HepG2 (cell line): ENCODE measurements around the gene NMT2. TPM values are rescaled to one million over a fixed set of nuclear protein-coding genes. Genes with fewer than 3 reads are reported as not detected.

Source experiments
- ASH2L ChIP-seq: fragments of 300-600, 200-600 bp; sonication (generic); IDR thresholded peaks from 2 replicates; pipeline ENCODE4 v1.7.0; 2017; ENCODE audit warnings: low read depth, mild to moderate bottlenecking, moderate library complexity, mixed read lengths, low read length; ENCODE audit not compliant: insufficient read length
- CEBPB ChIP-seq: IDR thresholded peaks from 2 replicates; pipeline ENCODE4 v1.6.1; 2011; ENCODE audit warnings: low read depth, low read length, improper control_type of control experiment, borderline replicate concordance
- ETV5 ChIP-seq: IDR thresholded peaks from 2 replicates; pipeline ENCODE4 v1.6.1; 2018; ENCODE audit warnings: missing biosample characterization, missing genetic modification reagents, inconsistent platforms, borderline replicate concordance
- FOXA1 ChIP-seq, 2 experiments: fragments of 450-650 bp in 1 of 2; sonication (generic) in 1 of 2; formaldehyde crosslinking in 1 of 2; IDR thresholded peaks; 2 replicates each; pipeline versions ENCODE4 v1.4.0 to v1.6.1; 2016 to 2020; ENCODE audit warnings: missing genetic modification reagents in 1 of 2
- GPN1 ChIP-seq: sonication (generic); formaldehyde crosslinking; IDR thresholded peaks from 2 replicates; pipeline ENCODE4 v1.5.1; 2020; ENCODE audit warnings: missing genetic modification reagents, borderline replicate concordance
- MTA3 ChIP-seq: sonication (generic); formaldehyde crosslinking; IDR thresholded peaks from 2 replicates; pipeline ENCODE4 v1.4.0; 2020; ENCODE audit warnings: missing genetic modification reagents
- PRDM15 ChIP-seq: sonication (generic); formaldehyde crosslinking; IDR thresholded peaks from 2 replicates; pipeline ENCODE4 v1.4.0; 2020; ENCODE audit warnings: missing genetic modification reagents
- RFX1 ChIP-seq: fragments of 450-650 bp; IDR thresholded peaks from 2 replicates; pipeline ENCODE4 v1.6.1; 2017
- SNAPC2 ChIP-seq: sonication (generic); formaldehyde crosslinking; IDR thresholded peaks from 2 replicates; pipeline ENCODE4 v1.8.1; 2022; ENCODE audit warnings: mild to moderate bottlenecking, missing genetic modification reagents
- ZBTB37 ChIP-seq: sonication (generic); formaldehyde crosslinking; IDR thresholded peaks from 2 replicates; pipeline ENCODE4 v1.4.0; 2020; ENCODE audit warnings: mild to moderate bottlenecking, missing genetic modification reagents
- ZEB1 ChIP-seq: IDR thresholded peaks from 2 replicates; pipeline ENCODE4 v1.6.1; 2012; ENCODE audit warnings: mild to moderate bottlenecking, low read depth, inconsistent platforms; ENCODE audit not compliant: insufficient replicate concordance
- ZFP36L2 ChIP-seq: sonication (generic); formaldehyde crosslinking; IDR thresholded peaks from 2 replicates; pipeline ENCODE4 v1.4.0; 2020; ENCODE audit warnings: missing genetic modification reagents
- ZNF121 ChIP-seq: sonication (generic); formaldehyde crosslinking; IDR thresholded peaks from 2 replicates; pipeline ENCODE4 v1.5.0; 2020; ENCODE audit warnings: mild to moderate bottlenecking, missing genetic modification reagents
- ZNF720 ChIP-seq: sonication (generic); formaldehyde crosslinking; IDR thresholded peaks from 2 replicates; pipeline ENCODE4 v1.4.0; 2020; ENCODE audit warnings: missing genetic modification reagents
- ZSCAN20 ChIP-seq: sonication (generic); formaldehyde crosslinking; IDR thresholded peaks from 2 replicates; pipeline ENCODE4 v1.4.0; 2020; ENCODE audit warnings: missing genetic modification reagents, mild to moderate bottlenecking, borderline replicate concordance
- polyA plus RNA-seq, 8 experiments: library from polyadenylated mRNA; depleted of rRNA in 3 of 8; stranded (reverse) in 7 of 8; unstranded in 1 of 8; fragments of >200 nt; fragmentation: Illumina TruSeq in 4 of 8; extraction: Trizol in 4 of 8; gene quantifications; 2 replicates each; pipeline versions ENCODE4 v1.2.1 to v1.2.3, GENCODE V29; 2011 to 2016; ENCODE audit warnings: low read depth in 4 of 8, missing spikeins in 1 of 8, mixed read lengths in 1 of 8; ENCODE audit not compliant: insufficient read depth in 1 of 8
- total RNA-seq, 5 experiments: library from RNA; depleted of rRNA; stranded (reverse); fragments of >200 nt; fragmentation: Illumina TruSeq; extraction: Trizol; gene quantifications; 2 replicates each; pipeline ENCODE4 v1.2.3, GENCODE V29; 2016; ENCODE audit warnings: low read depth in 1 of 5
- TF ChIP-seq, protein P1 (sequence below): sonication (generic); formaldehyde crosslinking; IDR thresholded peaks from 2 replicates; pipeline ENCODE4 v1.9.0; 2022; ENCODE audit warnings: low read depth, missing genetic modification reagents
- TF ChIP-seq, protein P2 (sequence below): sonication (generic); formaldehyde crosslinking; IDR thresholded peaks from 2 replicates; pipeline ENCODE4 v1.8.0; 2022; ENCODE audit warnings: low read depth, missing genetic modification reagents
- TF ChIP-seq, protein P3 (sequence below): sonication (generic); formaldehyde crosslinking; IDR thresholded peaks from 2 replicates; pipeline ENCODE4 v1.4.0; 2020; ENCODE audit warnings: missing genetic modification reagents
- TF ChIP-seq, protein P4 (sequence below): sonication (generic); formaldehyde crosslinking; IDR thresholded peaks from 2 replicates; pipeline ENCODE4 v1.4.0; 2020; ENCODE audit warnings: missing genetic modification reagents, low read depth, mild to moderate bottlenecking, borderline replicate concordance

Gene NMT2
- total and polyA plus RNA-seq, 2 of the 13 experiments (the other 11 are each of a cell fraction or from before 2014, with no cell fraction given) = 10.1 to 23.8 TPM

GRCh38 chr10:15084502-15084922 is 84.0 kb downstream of the NMT2 start (continued):
- no peak for TF ChIP-seq PRDM15 (CRISPR knock-in tag)
- TF ChIP-seq GPN1 (CRISPR knock-in tag) = no peak
- peak; percentile 29; the same call in 1 of the 2 replicates for TF ChIP-seq CEBPB
- TF ChIP-seq, protein P1, sequence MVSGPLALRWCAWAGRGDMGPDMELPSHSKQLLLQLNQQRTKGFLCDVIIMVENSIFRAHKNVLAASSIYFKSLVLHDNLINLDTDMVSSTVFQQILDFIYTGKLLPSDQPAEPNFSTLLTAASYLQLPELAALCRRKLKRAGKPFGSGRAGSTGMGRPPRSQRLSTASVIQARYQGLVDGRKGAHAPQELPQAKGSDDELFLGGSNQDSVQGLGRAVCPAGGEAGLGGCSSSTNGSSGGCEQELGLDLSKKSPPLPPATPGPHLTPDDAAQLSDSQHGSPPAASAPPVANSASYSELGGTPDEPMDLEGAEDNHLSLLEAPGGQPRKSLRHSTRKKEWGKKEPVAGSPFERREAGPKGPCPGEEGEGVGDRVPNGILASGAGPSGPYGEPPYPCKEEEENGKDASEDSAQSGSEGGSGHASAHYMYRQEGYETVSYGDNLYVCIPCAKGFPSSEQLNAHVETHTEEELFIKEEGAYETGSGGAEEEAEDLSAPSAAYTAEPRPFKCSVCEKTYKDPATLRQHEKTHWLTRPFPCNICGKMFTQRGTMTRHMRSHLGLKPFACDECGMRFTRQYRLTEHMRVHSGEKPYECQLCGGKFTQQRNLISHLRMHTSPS = no peak
- TF ChIP-seq FOXA1 (IDR thresholded peaks at IDR 0.05) = no peak
- peak; percentile 78 for TF ChIP-seq FOXA1 (CRISPR knock-in tag; IDR thresholded peaks at IDR 0.05)
- TF ChIP-seq, protein P2, sequence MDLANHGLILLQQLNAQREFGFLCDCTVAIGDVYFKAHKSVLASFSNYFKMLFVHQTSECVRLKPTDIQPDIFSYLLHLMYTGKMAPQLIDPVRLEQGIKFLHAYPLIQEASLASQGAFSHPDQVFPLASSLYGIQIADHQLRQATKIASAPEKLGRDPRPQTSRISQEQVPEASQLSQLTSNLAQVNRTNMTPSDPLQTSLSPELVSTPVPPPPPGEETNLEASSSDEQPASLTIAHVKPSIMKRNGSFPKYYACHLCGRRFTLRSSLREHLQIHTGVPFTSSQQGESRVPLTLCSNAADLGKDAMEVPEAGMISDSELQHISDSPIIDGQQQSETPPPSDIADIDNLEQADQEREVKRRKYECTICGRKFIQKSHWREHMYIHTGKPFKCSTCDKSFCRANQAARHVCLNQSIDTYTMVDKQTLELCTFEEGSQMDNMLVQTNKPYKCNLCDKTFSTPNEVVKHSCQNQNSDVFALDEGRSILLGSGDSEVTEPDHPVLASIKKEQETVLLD (CRISPR knock-in tag) = no peak
- TF ChIP-seq, protein P3, sequence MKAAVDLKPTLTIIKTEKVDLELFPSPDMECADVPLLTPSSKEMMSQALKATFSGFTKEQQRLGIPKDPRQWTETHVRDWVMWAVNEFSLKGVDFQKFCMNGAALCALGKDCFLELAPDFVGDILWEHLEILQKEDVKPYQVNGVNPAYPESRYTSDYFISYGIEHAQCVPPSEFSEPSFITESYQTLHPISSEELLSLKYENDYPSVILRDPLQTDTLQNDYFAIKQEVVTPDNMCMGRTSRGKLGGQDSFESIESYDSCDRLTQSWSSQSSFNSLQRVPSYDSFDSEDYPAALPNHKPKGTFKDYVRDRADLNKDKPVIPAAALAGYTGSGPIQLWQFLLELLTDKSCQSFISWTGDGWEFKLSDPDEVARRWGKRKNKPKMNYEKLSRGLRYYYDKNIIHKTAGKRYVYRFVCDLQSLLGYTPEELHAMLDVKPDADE (CRISPR knock-in tag) = no peak
- TF ChIP-seq ZNF720 = no peak
- TF ChIP-seq, protein P4, sequence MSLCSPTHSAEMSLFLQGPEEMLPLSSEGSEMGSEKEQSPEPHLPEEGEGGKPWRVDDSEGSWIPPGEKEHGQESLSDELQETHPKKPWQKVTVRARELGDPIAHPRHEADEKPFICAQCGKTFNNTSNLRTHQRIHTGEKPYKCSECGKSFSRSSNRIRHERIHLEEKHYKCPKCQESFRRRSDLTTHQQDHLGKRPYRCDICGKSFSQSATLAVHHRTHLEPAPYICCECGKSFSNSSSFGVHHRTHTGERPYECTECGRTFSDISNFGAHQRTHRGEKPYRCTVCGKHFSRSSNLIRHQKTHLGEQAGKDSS (CRISPR knock-in tag) = no peak
- TF ChIP-seq ZEB1 = no peak
- TF ChIP-seq ZFP36L2 (CRISPR knock-in tag) = no peak
- no peak for TF ChIP-seq MTA3
- TF ChIP-seq ZBTB37 (CRISPR knock-in tag) = no peak
- TF ChIP-seq SNAPC2 (CRISPR knock-in tag) = no peak
- no peak for TF ChIP-seq ZNF121 (CRISPR knock-in tag)
- peak; percentile 58 for TF ChIP-seq ASH2L
- no peak for TF ChIP-seq ZSCAN20 (CRISPR knock-in tag)
- TF ChIP-seq RFX1 = no peak
- TF ChIP-seq ETV5 = no peak
